Stomach (tissue), 9 donors: ENCODE measurements around the gene RANBP17. TPM values are rescaled to one million over a fixed set of nuclear protein-coding genes. Genes with fewer than 3 reads are reported as not detected.

Experiments
- DNase-seq, 2 donors: peaks; one replicate each; pipeline versions ENCODE4 v3.0.0 to v3.0.0-alpha.2; 2013 to 2019
- H3K27ac ChIP-seq, 5 donors: fragments of 200-600 bp in 4 of 5; sonication (generic) in 4 of 5; one replicate each; pipeline ENCODE4 v1.5.1; 2013 to 2019; ENCODE audit warnings: mild to moderate bottlenecking in 1 of 5, moderate library complexity in 1 of 5
- H3K27me3 ChIP-seq, 3 donors: fragments of 200-600 bp; sonication (generic); one replicate each; pipeline ENCODE4 v1.5.1; 2017 to 2019; ENCODE audit warnings: mixed run types in 1 of 3
- H3K36me3 ChIP-seq, 4 donors: fragments of 200-600 bp; sonication (generic); 1 replicate in 3 of 4; 2 replicates in 1 of 4; pipeline ENCODE4 v1.5.1; 2016 to 2019
- H3K4me1 ChIP-seq, 4 donors: fragments of 200-600 bp; sonication (generic); one replicate each; pipeline ENCODE4 v1.5.1; 2016 to 2019
- H3K4me3 ChIP-seq, 4 donors: fragments of 200-600 bp; sonication (generic) in 3 of 4; one replicate each; pipeline ENCODE4 v1.5.1; 2016 to 2019; ENCODE audit warnings: mild to moderate bottlenecking in 1 of 4
- H3K9me3 ChIP-seq, 4 donors: fragments of 200-600 bp; sonication (generic); one replicate each; pipeline ENCODE4 v1.5.1; 2016 to 2019
- EP300 ChIP-seq: sonication (generic); formaldehyde crosslinking; IDR thresholded peaks from one replicate; pipeline ENCODE4 v1.6.1; 2017; ENCODE audit warnings: antibody characterized with exemption
- POLR2A ChIP-seq, 4 donors: fragments of 450-650 bp; IDR thresholded peaks; one replicate each; pipeline ENCODE4 v1.6.1; 2016; ENCODE audit warnings: antibody characterized with exemption in 4 of 4, control low read depth in 2 of 4, mild to moderate bottlenecking in 1 of 4, moderate library complexity in 1 of 4
- POLR2AphosphoS5 ChIP-seq, 3 donors: sonication (generic); formaldehyde crosslinking; IDR thresholded peaks; one replicate each; pipeline ENCODE4 v1.6.1; 2016; ENCODE audit warnings: antibody characterized with exemption in 3 of 3
- WGBS, 5 donors: extraction: QIAGEN DNeasy Blood & Tissue Kit in 3 of 5; methylation state at CpG; one replicate each; pipeline versions ENCODE4 v1.1.5 to v1.1.7; 2013 to 2018; 5-methylcytosine and 5-hydroxymethylcytosine counted together
- intact Hi-C: fragments of 100-400 bp; cut with DNase I; formaldehyde crosslinking; loops from one replicate; pipeline ENCODE4 v1.15.1; 2023; ENCODE audit warnings: low total_unique reads
- polyA plus RNA-seq, 3 donors: library from polyadenylated mRNA; stranded (reverse); fragments of 200-250 nt; gene quantifications; one replicate each; pipeline ENCODE4 v1.2.3, GENCODE V29; 2013
- total RNA-seq, 5 donors: library from RNA; depleted of rRNA; stranded (reverse); fragments of >200 nt; gene quantifications; one replicate each; pipeline versions ENCODE4 v1.1.0 to v1.2.3, GENCODE V29; 2014 to 2016
- TF ChIP-seq, protein P1 (sequence below), 7 experiments: fragments of 450-650 bp in 4 of 7; fragments of 200-600 bp in 3 of 7; sonication (generic) in 3 of 7; IDR thresholded peaks; one replicate each; pipeline ENCODE4 v1.5.1; 2016 to 2019; ENCODE audit warnings: antibody characterized with exemption in 7 of 7, control low read depth in 2 of 7, mild to moderate bottlenecking in 1 of 7
- donor health status: healthy with polysubstance abuse.
- donor health status: Bipolar disorder and iron deficiency.
- donor health status: healthy.

The RANBP17 gene
- total and polyA plus RNA-seq, 8 donors, result 1.4 to 75.6 (median 10.5) TPM

DNA sequence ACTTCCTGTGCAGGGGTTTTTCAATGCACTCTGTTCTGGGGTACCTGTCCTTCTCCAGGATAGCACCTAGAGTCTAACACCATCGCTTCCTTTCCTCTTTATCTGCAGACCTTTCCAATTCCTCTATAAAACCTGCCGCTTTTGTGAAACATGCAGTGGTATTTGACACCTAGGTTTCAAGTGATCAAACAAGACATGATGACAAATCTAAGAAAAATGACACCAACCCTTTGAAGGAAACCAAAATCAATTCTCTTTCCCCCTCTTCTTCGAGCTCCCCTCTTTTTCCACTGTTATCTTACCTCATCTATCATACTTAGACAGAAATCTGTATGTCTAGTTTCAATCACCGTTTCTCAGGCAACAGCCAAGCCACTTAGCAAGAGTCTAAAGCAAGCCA, 25.6 kb upstream of the RANBP17 start:
- H3K4me3 ChIP-seq, result no peak overlapping the region
- TF ChIP-seq POLR2A (IDR thresholded peaks at IDR 0.05), result no peak
- TF ChIP-seq POLR2AphosphoS5 (IDR thresholded peaks at IDR 0.05), result no peak
- no peak for TF ChIP-seq EP300
- TF ChIP-seq, protein P1, sequence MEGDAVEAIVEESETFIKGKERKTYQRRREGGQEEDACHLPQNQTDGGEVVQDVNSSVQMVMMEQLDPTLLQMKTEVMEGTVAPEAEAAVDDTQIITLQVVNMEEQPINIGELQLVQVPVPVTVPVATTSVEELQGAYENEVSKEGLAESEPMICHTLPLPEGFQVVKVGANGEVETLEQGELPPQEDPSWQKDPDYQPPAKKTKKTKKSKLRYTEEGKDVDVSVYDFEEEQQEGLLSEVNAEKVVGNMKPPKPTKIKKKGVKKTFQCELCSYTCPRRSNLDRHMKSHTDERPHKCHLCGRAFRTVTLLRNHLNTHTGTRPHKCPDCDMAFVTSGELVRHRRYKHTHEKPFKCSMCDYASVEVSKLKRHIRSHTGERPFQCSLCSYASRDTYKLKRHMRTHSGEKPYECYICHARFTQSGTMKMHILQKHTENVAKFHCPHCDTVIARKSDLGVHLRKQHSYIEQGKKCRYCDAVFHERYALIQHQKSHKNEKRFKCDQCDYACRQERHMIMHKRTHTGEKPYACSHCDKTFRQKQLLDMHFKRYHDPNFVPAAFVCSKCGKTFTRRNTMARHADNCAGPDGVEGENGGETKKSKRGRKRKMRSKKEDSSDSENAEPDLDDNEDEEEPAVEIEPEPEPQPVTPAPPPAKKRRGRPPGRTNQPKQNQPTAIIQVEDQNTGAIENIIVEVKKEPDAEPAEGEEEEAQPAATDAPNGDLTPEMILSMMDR (IDR thresholded peaks at IDR 0.05), result no peak
- WGBS, 5 donors, result 42 to 64% (median 47%) methylated on average over 4 of the region's 4 CpGs
- intact Hi-C loops, result no loop called here
- H3K36me3 ChIP-seq, result no peaks in the 10 kb centered on the region
- no peaks in the 10 kb centered on the region for H3K27me3 ChIP-seq
- H3K4me1 ChIP-seq, result no peaks in the 10 kb centered on the region
- H3K9me3 ChIP-seq, result no peaks in the 10 kb centered on the region
- DNase-seq, result no peak
- no peak overlapping the region for H3K27ac ChIP-seq

DNA sequence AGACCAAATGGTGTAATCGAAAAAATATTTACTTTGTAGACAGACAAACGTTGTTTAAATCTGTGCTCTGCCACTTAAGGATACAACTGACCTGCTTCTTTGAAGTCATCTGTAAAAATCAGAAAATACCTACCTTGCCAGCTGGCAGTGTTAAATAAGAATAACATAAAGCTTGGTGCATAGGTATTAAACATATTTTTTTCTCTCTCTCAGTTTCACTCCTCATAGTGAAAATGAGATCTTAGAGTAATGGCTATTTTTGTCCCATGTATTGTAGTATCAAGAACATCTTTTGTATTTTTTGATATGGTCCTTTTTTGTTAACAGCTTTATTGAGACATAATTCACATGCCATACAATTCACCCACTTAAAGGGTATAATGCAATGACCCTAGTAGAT, 17.9 kb upstream of the RANBP17 start:
- 50 to 70% (median 63%) methylated on average over 2 of the region's 2 CpGs for WGBS, 5 donors
- TF ChIP-seq POLR2AphosphoS5 (IDR thresholded peaks at IDR 0.05), result no peak
- TF ChIP-seq, protein P1 (IDR thresholded peaks at IDR 0.05), result no peak
- TF ChIP-seq EP300, result no peak
- TF ChIP-seq POLR2A (IDR thresholded peaks at IDR 0.05), result no peak
- no peaks in the 10 kb centered on the region for H3K27me3 ChIP-seq
- no peak overlapping the region for H3K4me3 ChIP-seq
- DNase-seq, result no peak
- H3K4me1 ChIP-seq, result no peaks in the 10 kb centered on the region
- H3K9me3 ChIP-seq, result no peaks in the 10 kb centered on the region
- intact Hi-C loops, result no loop called here
- no peaks in the 10 kb centered on the region for H3K36me3 ChIP-seq
- H3K27ac ChIP-seq, result no peak overlapping the region

DNA sequence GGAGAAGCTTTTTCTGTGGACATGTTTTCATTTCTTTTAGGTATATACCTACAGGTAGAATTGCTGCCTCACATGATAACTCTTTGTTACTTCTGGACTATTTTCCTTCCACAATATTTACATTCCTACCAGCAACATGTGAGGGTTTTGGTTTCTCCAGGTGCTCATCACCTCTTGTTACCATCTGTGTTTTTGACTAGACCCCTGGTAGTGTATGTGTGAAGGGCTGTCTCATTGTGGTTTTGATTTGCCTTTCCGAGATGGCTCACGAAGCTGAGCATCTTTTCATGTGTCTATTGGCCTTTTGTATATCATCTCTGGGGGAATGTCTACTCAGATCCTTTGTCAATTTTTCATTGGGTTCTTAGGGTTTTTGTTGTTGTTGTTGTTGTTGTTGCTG, 17.2 kb upstream of the RANBP17 start:
- DNase-seq, result no peak
- Histone ChIP-seq H3K36me3 (no peaks in the 10 kb centered on the region), H3K27me3 (no peaks in the 10 kb centered on the region), H3K27ac (no peak overlapping the region), H3K4me1 (no peaks in the 10 kb centered on the region), H3K4me3 (no peak overlapping the region), H3K9me3 (no peaks in the 10 kb centered on the region)
- TF ChIP-seq POLR2AphosphoS5 (IDR thresholded peaks at IDR 0.05) (no peak), POLR2A (IDR thresholded peaks at IDR 0.05) (no peak), EP300 (no peak)
- TF ChIP-seq, protein P1 (IDR thresholded peaks at IDR 0.05), result no peak
- 68 to 98% (median 75%) methylated on average over 2 of the region's 2 CpGs for WGBS, 5 donors
- intact Hi-C loops, result no loop called here

DNA sequence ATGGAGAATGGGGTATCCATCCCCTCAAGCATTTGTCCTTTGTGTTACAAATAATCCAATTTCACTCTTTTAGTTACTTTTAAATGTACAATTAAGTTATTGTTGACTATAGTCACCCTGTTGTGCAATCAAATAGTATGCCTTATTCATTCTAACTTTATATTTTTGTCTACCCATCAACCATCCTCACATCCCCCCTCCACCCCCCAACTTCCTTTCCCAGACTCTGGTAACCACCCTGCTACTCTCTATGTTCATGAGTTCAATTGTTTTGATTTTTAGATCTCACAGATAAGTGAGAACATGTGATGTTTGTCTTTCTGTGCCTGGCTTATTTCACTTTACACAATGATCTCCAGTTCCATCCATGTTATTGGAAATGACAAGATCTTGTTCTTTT, 15.4 kb upstream of the RANBP17 start:
- Histone ChIP-seq H3K36me3 (no peaks in the 10 kb centered on the region), H3K4me1 (no peaks in the 10 kb centered on the region), H3K27ac (no peak overlapping the region), H3K9me3 (no peaks in the 10 kb centered on the region), H3K4me3 (no peak overlapping the region), H3K27me3 (no peaks in the 10 kb centered on the region)
- TF ChIP-seq POLR2AphosphoS5 (IDR thresholded peaks at IDR 0.05), result no peak
- TF ChIP-seq, protein P1 (IDR thresholded peaks at IDR 0.05), result no peak
- no peak for TF ChIP-seq EP300
- TF ChIP-seq POLR2A (IDR thresholded peaks at IDR 0.05), result no peak
- no peak for DNase-seq
- intact Hi-C loops, result no loop called here
